Gastroesophageal sphincter (tissue), 3 donors: Measurements from ENCODE around the gene SLC38A11.

Source experiments
- CTCF ChIP-seq, 4 experiments: fragments of 200-600 bp in 2 of 4; fragments of 450-650 bp in 2 of 4; sonication (generic) in 1 of 4; IDR thresholded peaks; one replicate each; pipeline ENCODE4 v1.5.1; 2017 to 2019; ENCODE audit warnings: antibody characterized with exemption in 4 of 4, mild to moderate bottlenecking in 2 of 4, moderate library complexity in 2 of 4
- POLR2A ChIP-seq, 2 donors: fragments of 450-650 bp; IDR thresholded peaks; one replicate each; pipeline ENCODE4 v1.6.1; 2017; ENCODE audit warnings: antibody characterized with exemption in 2 of 2, mild to moderate bottlenecking in 2 of 2, moderate library complexity in 1 of 2
- POLR2AphosphoS5 ChIP-seq: sonication (generic); formaldehyde crosslinking; IDR thresholded peaks from one replicate; pipeline ENCODE4 v1.6.1; 2017; ENCODE audit warnings: antibody characterized with exemption

DNA sequence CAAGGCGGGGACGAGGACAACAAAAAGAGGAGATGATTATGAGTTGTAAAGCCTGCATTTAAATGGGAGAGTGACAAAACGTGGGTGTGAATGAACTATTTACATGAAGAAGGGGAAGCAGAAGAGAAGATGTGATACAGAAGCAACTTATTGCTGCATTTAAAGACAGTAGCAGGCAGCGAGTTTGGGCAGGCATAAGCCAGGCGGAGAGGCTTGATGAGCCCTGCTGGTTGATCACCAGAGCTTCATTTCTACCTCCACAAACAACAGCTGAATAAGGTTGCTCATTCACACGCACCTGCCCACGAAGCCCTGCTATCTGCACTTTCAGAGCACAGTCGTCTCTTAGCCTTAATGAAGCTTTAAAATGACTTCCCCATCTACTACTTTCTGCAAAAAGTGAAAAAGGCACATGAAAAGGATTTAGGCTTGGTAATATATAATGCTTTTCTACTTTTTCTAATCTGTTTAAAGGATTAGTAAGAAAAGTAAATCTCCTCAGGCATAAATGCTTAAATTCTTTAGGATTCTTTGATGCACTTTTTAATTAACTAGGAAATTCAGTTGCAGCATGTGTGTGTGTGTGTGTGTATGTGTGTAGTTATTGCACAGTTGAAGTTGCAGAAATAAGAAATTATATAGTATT lies 3.1 kb downstream of the SLC38A11 start:
- no peak for TF ChIP-seq CTCF (IDR thresholded peaks at IDR 0.05)
- TF ChIP-seq POLR2A (IDR thresholded peaks at IDR 0.05) = no peak
- no peak for TF ChIP-seq POLR2AphosphoS5
